Measurements from ENCODE around the gene KCTD5.

- TF ChIP-seq CTCF (optimal IDR thresholded peaks at IDR 0.05 in 1 of 3, IDR thresholded peaks at IDR 0.05 in 1 of 3, conservative IDR thresholded peaks at IDR 0.05 in 1 of 3; ENCODE audit: extremely low read depth in 1 of 3, insufficient read depth in 2 of 3, low read length in 3 of 3), result no peak
- TF ChIP-seq EZH2 (IDR thresholded peaks at IDR 0.05; ENCODE audit: low read length), result no peak
Measured at GRCh38 chr16:2698103-2698870, 16.0 kb downstream of the KCTD5 start.

Data from keratinocyte (primary cell).